Posterior vena cava (tissue), 2 donors: ENCODE results near the gene KCNK5. TPM values are rescaled to one million over a fixed set of nuclear protein-coding genes. Genes with fewer than 3 reads are reported as not detected.

Source experiments
- DNase-seq: peaks from one replicate; pipeline ENCODE4 v3.0.0-alpha.2; 2020; ENCODE audit warnings: low spot score
- intact Hi-C, 2 donors: fragments of 100-400 bp; cut with DNase I; formaldehyde crosslinking; loops; one replicate each; pipeline versions ENCODE4 v1.14.1 to v1.14.2; 2022 to 2023
- total RNA-seq, 2 donors: library from RNA; stranded (reverse); fragmentation: NEBNext Ultra II Directional; extraction: Animal tissue kit (Norgen Biotek cat#: 25700); gene quantifications; one replicate each; pipeline ENCODE4 v1.2.1, GENCODE V29; 2021
- donor health status: DM: yes; HTN: yes; CAD: no.
- donor health status: DM: yes; HTN: yes; CAD: no.

The KCNK5 gene
- total RNA-seq, 2 donors from 2014 or later: 0.76 to 2.1 TPM

GRCh38 chr6:39203436-39204159 is 25.7 kb downstream of the KCNK5 start:
- intact Hi-C loops: no loop called here
- DNase-seq: no peak

GRCh38 chr6:39202166-39202565 is 27.1 kb downstream of the KCNK5 start:
- intact Hi-C loops: no loop called here
- DNase-seq: no peak

- intact Hi-C loops: no loop called here
- DNase-seq: no peak
These were observed 28.7 kb downstream of the KCNK5 start for GRCh38 chr6:39200498-39201020.

DNA sequence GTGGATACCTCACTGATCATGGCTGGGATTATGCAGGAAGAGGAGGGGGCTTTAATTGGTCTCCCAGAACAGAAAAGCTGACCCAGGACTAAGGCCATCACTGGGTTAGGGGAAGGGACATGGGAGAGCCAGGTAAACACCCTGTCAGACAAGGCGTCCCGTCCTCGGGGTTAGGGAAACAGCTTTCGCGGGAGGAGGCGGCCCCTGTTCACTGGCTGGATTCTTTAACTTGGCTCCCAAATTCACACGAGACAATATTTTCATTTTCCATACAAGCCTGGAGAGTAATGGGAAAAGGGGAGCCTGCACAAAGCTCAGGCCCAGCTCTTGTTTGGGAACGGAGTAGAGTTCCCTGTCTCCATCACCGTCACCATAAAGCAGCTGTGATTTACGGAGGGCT is 29.3 kb downstream of the KCNK5 start:
- DNase-seq: no peak
- intact Hi-C loops: no loop called here

- intact Hi-C loops: no loop called here
- DNase-seq: no peak
These were observed 29.9 kb downstream of the KCNK5 start for GRCh38 chr6:39199231-39199940.

DNA sequence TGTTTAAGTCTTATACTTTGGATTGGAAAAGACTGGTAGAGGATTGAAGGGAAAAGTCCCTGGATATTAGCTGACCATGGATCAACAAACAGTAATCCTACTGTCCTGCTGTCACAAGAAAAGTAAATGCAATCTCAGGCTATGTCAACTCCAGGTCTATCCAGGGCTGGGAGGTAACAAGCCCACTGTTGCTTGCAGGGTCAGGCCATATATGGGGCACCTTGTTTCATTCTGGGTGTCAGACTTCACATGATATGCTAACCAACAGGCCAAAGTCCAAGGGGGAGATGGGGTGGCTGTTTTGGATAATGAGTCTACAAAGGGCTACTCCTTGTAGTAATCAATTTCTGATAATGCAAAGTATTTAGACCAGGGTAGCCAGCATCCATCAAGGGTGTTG is 30.7 kb downstream of the KCNK5 start:
- DNase-seq: no peak
- intact Hi-C loops: no loop called here

- DNase-seq: no peak
- intact Hi-C loops: no loop called here
These were observed 31.3 kb downstream of the KCNK5 start for GRCh38 chr6:39197922-39198500.

DNA sequence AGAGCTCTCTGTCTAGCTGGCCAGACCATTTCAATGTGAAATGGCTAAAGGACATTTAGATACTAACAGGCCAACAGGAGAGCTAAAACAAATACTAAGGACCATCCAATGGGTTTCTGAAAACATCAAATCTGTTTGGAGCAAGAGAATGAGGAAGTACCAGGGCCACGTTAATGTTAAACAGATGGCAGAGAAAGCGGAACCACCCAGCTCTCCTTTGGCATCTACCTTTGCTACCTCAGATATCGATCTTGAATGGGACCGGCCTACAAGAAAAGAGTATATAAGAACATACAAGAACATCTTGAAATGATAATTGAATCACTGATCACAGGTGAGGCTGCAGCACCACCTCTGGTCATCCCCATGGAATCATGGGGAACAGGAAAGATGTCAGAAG is 31.8 kb downstream of the KCNK5 start:
- DNase-seq: no peak
- intact Hi-C loops: no loop called here

DNA sequence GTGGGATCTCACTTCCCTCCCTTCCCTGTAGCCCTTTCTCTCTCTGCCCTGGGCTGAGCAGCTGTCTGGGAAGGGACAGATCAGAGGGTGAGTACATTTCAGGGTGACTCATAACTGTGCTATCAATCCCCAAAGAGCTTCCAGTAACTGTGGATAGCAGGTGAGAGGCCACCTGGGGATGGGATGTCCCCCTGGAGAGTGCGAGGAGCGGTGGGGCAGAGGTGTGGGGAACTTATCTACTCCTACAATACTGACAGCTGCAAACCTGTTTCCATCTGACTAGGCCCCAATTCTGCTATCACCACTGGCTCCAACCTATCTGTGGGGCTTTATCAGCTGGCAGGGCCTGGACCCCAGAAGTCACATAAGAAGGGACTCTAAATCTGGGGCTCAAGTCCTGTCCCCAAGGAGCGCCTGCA is 32.6 kb downstream of the KCNK5 start:
- intact Hi-C loops: no loop called here
- no peak for DNase-seq

DNA sequence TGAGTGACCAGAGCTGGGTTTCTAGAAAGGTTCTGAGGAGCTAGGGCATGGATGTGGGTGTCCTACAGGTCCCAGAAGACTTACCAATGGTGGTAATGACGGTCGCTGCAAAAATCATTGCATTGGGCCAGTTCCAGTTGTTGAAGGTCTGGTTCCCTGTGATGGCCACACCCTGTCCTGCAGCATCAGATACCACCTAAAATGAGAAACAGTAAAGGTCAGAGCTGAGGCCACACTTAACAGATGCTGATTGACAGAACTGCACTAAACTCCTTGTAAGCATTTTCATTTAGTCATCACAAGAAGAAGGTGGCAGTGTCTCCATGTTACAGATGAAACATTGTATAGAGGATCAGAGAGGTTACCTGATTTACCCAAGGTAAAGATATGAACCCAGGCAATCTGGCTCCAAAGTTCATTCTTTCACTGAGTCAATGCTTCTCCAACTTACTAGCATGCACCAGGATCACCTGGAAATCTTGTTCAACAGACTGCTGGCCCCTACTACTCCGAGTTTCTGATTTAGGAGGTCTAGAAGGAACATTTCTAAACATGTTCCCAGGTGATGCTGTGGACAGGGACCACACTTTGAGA is 33.4 kb downstream of the KCNK5 start:
- no peak for DNase-seq
- intact Hi-C loops: no loop called here

GRCh38 chr6:39194466-39194865 is 34.8 kb downstream of the KCNK5 start:
- DNase-seq: no peak
- intact Hi-C loops: loop anchor here in 1 of 2 donors (5.0 kb wide), 1 partner anchor 1367 kb away; no protein-coding TSS in a partner anchor

DNA sequence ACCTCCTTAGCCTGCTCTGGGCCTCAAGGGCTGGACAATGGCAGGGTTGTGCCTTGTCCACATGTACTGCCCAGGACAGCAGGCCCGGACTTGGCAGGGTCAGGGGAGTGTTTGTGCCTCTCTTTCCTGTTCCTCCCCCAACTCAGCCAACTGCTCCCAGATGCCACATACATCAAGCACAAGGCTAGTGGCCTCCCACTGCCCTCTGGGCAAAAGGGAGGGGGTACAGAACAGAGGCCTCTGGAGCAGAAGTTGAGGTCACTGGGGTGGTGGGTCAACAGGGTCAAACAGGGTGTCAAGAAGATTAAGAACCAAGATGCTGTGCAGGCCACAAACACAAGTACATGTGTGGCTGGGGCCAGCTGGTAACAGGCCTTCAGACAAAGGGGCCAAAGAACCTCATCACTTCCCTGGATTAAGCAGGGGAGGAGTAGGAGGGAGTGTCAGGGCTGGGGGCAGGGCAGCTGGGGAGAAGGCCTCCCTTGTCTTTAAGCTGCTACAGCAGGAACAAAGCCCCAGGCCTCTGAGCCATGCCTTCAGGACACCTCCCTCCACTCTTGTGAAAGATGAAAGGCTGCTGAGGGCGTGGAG is 36.0 kb downstream of the KCNK5 start:
- DNase-seq: no peak
- intact Hi-C loops: loop anchor here in 1 of 2 donors (5.0 kb wide), 1 partner anchor 1366 kb away; no protein-coding TSS in a partner anchor

- intact Hi-C loops: loop anchor here in 1 of 2 donors (5.0 kb wide), 1 partner anchor 1365 kb away; no protein-coding TSS in a partner anchor
- DNase-seq: no peak
These were observed 36.5 kb downstream of the KCNK5 start for GRCh38 chr6:39192736-39193135.

GRCh38 chr6:39191236-39191930 is 37.9 kb downstream of the KCNK5 start:
- DNase-seq: no peak
- intact Hi-C loops: loop anchor here in 1 of 2 donors (5.0 kb wide), 1 partner anchor 1364 kb away; no protein-coding TSS in a partner anchor

DNA sequence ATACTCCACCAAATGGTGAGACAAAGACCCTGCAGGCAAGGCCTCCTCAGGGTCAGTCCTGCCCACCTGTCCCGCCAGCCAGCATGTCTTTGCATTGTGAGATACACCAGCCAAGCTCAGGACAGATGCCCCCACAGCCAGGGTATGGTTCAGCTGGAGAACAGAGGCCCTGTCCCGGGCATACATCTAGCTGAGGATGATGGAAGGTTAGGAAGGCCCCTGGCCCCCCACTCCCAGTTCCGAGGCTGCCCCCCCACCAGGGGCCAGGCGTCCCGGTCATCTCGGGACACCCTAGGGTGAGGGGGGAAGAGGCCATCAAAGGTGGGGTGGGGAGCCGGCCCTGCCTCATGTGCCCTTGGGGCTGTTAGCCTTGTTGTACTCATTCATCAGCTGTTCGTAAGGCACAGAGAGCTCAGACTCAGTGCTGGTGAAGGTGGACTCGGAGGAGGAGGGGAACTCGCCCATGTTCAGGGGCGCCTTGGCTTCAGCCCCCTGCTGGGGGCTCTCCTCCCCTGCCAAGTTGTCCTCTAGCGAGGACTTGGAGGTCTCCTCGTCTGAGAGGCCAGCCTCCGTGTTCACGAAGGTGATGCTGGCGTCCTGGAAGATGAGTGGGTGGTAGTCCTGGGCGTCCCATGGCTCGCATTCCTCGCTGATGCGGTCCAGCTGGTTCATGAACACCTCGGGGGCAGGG is 38.6 kb downstream of the KCNK5 start:
- intact Hi-C loops: loop anchor here in 1 of 2 donors (5.0 kb wide), 1 partner anchor 1363 kb away; no protein-coding TSS in a partner anchor

DNA sequence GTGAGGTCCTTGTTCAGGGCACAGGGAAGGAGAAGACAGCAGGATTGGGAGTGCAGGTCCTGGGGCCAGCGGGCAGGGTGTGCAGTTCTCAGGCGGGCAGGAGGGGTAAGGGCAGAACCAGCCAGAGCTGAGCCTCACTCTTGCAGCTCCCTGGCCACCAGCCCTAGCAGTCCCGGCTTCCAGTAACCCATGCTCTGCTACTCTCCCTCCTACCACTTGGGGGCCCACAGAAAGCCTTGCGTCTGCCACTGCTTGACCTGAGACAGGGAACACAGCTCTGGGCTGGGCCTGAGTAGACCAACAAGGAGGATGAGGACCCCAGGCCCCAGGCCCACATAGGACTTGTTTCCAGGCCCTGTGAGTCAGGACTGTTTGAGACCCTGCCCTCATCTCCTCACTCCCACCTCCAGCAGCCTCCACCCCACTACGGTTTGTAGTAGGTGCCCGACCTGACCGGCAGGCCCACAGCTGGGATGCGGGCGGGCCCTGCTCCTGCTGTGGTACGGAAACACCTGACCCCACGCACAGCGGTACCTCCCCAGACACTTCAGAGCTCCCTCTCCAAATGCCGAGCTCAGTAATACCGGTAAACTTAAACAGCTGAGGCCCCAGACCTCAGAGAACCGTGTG is 39.2 kb downstream of the KCNK5 start:
- DNase-seq: peak; percentile 86
- intact Hi-C loops: loop anchor here in 1 of 2 donors (5.0 kb wide), 1 partner anchor 1363 kb away; no protein-coding TSS in a partner anchor

More for the DNA sequence above, 38.6 kb downstream of the KCNK5 start:
- no peak for DNase-seq

DNA sequence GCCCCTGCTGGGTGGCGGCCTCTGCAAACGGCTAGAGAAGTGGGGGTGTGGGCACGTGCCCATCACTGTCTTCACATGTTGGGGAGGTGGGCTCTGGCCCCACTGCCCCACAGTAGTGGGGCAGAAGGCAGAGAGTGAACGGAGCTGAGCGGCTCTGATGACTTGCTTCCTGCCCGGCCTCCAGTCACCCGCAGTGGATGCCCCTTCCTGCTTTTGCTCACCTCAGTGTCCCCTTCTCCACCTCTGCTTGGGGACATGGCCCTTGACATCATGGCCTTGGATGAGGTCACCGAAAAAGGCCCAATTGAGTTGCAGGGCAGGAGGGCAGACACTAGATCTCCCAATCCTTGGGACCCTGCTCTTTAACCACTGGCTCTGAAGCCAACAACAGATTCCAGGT is 40.1 kb downstream of the KCNK5 start:
- intact Hi-C loops: no loop called here
- DNase-seq: no peak

DNA sequence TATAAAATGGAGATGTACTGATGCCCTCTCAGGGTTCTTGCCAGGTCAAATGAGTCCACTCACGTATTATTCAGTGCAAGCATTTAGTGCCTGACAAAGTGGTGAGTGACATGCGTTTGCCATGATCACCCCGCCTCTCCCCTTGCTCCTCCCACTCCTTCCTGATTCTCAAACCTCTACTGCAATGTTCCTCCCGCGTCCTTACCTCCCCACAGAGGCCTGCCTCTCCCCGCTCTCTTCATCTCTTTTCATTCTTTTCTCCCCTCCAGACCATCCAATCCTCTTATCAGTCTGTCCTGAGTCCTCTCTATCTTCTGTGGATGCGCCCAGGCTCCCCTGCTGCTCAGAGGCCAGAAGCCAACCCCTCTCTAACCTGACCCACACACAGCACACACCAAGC is 40.7 kb downstream of the KCNK5 start:
- DNase-seq: no peak
- intact Hi-C loops: no loop called here
